ENCODE data around the gene HOXB5.

HOXB5 gene

DNA sequence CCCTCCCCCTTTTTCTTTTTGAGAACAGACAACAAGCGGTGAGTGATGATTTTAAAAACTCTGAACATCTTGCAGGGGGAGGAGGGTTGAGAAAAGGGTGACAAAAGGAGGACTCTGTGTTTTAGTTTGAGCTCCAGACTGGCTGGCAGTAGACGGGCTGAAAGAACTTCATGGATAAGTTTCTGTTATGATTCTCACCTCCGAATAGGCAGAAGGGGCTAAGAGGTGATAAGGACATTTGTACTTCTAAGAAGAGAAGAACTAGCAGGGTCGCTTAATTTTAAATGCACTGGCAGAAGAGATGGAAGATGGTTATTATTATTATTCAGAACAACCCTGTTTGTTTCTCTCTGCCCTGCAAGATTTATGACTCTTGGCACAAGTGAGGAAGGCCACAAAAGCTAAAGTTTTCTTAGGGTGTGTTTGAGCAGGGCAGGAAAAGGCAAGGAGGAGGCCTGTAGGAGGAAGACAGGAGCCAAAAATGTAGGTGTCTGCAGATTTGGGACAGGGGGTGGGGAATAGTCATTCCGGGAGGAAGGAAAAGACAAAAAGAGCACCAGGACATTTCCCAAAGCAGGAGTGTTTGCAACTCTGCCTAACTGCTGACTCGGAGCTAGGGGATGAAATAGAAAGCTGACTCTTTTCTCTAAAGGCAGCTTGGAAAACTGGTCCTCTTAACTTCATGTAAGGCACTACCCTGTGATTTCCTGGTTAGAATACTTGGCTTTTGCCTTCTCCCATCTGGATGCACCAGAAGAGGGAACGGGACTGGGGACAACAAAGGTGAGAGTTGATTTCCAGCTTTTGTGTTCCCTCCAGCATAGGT, 36.8 kb downstream of the HOXB5 start:
- DNase-seq = no peak

GRCh38 chr17:48556229-48556575, 37.4 kb downstream of the HOXB5 start:
- no peak for DNase-seq

GRCh38 chr17:48555258-48556228, 38.0 kb downstream of the HOXB5 start:
- DNase-seq = peak; percentile 50

GRCh38 chr17:48554412-48555257, 38.9 kb downstream of the HOXB5 start:
- no peak for DNase-seq

DNA sequence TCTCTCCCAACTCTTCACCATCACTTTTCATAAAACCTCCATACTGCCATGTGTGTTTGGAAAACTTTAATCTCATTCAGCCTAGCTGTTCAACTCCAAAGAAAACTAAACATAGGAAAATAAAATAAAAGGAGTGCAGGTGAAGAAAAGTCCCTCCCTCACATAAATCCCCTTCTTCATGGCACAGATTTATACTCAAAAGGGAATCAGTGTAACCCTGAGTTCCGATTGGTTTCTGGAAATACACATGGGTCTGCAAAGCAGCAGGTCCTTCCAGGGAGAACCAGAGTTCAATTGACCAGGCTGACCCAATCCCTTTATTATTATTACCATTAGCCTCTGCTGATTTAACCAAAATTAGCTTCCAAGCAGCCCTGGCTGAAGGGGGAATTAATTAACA, 39.8 kb downstream of the HOXB5 start:
- DNase-seq = no peak

DNA sequence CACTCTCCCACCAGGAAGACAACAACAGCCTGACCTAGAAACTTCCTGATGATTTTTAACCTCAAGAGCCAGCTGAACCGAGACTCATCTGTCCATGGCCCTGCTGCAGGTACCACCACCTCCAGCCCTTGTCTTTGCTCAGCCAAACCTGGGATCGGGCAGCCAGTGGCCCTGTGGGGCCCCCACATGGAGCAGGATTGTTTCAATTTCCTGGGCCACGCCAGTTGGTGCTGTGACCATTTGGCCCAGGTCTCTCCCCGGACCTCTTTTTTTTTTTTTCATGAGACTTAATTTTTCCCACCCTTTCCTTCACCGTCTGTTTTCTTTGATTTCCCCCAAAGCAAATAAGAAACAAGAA, 40.4 kb downstream of the HOXB5 start:
- no peak for DNase-seq

DNA sequence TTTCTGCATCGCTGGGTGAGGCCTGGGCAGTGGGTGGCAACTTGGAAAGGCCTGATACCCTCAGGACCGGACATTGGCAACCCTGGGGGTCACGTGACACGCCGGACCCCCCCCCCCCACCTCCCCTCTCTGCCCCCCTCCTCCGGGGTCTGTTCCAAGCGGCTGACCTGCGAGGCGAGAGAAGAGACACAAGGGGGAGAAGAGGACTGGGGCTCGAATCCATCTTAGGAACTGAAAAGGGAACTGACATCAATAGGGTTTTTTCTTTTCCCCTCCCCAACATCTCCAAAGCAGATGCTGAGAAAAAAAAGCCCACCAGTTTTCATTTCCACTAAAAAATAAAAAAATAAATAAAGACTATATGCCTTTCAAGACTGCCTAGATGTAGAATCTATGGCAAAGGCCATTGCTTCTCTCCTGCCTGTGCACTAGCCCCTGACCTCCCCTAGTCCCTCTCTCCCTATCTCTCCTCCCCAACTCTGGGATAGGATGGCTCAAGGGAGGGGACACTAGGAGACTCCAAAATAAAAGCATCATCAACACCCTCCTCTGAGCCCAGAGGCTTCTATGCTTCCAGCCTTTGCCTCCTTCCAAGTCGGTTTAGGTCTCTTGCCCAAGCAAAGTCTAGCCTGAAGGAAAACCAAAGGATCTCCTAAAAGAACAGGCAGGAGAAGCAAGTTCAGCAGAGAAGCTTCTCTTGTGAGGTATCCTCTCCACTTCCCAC, 41.0 kb downstream of the HOXB5 start:
- DNase-seq = no peak

DNA sequence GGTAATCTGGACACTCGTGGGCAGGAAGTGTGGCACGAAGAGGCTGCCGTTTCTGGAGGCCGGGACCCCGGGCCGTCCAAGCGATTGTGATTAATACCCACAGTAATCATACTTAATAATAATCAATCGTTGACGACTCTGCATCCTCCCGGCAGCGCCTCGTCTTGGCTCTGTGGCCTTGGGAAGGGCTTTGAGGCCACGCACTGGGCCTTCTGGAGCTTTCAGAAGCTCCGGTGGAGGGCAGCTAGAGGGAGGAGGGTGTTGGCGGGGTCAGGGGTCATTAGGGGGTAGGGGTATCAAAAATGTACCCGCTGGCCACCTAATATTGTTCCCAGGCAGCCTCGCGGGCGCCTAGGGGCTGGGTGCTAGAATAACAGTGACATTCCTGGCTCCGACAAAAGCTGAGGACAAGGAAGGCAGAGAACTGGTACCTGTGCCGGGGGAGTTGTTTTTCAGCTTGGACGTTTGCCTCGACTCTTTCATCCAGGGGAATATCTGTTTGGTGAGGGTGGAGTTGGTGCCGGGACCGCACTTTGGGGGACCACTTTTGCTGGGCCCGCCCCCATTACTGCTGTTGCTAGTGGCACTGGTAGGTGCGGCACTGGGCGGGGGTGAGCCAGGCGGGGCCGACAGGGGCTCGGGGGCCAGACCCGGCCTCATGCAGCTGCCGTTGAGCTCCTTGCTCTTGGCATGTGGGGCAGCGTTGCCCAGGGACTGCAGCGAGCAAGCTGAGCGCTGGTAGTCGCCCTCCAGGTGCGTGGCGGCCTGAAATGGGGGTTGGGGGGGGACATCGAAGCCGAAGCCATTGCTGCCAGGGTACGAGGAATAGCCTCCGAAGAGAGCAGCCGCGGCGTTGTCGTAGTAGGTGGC, 41.7 kb downstream of the HOXB5 start:
- DNase-seq = no peak

- DNase-seq = no peak
Measured at GRCh38 chr17:48551214-48551555, 42.4 kb downstream of the HOXB5 start.

GRCh38 chr17:48550502-48551213, 42.9 kb downstream of the HOXB5 start:
- DNase-seq = no peak

- DNase-seq = no peak
Measured at GRCh38 chr17:48549914-48550501, 43.6 kb downstream of the HOXB5 start.

GRCh38 chr17:48549281-48549630, 44.3 kb downstream of the HOXB5 start:
- DNase-seq = no peak

DNA sequence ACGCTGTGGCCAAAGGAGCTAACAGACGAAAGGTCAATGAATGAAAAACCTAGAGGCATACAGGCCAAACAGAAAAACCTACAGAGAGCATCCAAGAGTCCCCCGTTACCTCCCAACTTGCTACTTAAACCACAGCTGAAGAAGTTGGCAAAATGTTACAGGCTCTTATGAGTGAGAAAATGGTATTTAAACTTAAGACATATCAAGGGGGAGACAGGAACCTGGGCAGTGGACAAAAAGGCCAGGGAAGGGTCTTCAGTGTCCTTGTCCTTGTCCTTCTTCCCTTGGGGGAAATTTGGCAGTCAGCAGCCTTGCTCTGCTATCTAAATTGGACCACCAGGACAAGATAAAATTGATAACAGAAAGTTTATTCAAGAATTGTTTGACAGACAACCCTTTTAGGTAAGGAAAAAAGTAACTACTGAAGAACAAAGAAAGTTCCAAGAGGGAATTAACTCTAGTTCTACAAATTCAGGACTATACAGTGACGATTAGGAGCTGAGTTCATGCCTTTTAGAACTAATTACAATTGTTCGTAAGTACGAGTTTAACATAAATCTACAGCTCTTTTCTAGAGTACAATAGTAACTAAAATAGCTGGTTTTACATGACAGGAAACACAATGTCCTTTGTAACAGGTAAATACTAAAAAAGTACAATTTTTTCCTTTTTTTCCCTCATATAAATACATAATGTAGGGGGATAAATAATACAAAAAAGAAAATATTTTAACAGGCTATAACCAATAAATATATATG, 44.9 kb downstream of the HOXB5 start:
- no peak for DNase-seq

GRCh38 chr17:48547808-48548522, 45.6 kb downstream of the HOXB5 start:
- DNase-seq = peak; percentile 34

DNA sequence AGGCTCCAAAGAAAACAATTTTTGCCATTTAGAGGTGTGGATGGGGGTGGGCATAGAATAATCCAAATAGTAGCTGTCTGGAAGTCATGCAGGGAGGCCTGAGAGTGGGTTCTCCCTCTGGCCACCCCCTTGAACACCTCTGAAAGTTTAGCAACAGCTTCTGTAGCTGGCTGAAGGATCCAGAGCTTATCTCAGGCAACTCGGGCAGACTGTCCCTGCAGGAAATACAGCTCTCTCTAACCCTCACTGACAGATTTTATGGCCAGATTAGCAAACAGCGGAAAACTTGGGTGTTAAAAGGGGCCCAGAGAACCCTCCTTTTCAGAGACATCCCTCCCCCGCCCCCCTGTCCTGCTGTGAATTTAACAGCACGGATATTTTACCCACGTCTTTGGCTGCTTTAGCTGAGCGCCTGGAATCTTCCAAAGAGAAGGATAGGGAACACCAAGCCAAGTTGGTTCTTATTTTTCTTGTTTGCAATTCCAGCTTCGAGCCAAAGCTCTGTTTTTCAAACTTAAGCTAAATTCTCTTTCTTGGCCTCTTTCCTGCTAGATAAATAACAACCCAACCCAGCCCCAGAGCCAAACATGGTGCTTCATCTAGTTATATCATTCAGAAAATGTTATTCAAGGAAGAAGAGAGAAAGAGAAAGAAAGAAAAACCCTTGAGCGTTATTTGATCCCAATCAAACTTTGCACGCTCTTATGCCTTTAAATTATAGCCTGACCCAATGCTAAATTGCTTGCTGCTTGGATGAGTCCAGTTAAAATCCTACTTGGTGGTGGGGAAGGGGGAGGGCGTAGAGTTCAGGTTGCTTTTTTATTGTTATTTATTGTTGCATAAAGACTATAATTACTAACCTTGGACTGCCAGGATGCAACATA, 46.4 kb downstream of the HOXB5 start:
- DNase-seq = peak; percentile 69

DNA sequence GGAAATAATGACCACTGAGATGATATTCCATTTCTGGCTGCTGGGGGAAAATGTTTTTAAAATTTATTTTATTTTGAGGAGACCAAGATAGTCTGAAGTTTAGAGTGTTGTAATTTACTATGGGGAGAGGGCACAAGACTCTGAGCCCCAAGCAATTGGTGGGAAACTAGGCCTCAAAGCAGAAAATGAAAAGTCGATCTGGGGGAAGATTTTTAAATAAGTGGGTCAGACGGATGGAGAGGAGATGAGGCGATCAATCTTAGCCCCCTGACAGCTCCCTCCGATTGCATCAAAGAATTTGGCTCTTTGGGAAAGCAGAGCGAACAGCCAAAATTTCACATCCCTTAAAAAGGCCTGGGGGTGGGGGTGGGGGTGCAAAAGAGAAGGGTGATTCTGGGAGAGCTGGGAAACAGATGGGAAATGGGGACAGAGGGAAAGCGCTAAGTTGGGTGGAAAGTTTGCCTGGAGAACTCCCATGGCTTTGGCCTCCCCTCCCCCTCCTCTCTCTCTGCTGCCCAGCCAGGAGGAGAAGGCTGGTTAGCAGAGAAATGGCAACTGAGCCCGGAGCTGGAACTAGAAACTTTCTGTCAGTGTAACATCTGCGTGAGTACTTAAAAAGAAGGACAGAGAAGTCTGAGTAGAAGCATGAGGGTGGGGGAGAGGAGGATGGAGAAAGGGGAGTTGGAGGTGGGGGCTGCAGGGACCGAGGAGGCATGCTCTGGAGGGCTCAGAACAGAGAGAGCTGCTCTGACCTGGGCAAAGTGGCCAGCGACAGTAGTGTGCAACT, 47.2 kb downstream of the HOXB5 start:
- DNase-seq = no peak

GRCh38 chr17:48545539-48545938, 48.0 kb downstream of the HOXB5 start:
- DNase-seq = no peak

Data from DMS79 (cell line).